Endodermal cell (in vitro differentiated cells): ENCODE data around the gene NPM3. TPM values are rescaled to one million over a fixed set of nuclear protein-coding genes. Genes with fewer than 3 reads are reported as not detected.

Source experiments
- DNase-seq: peaks from one replicate; pipeline ENCODE4 v3.0.0-alpha.2; 2017
- H3K27ac ChIP-seq: 2 replicates; pipeline ENCODE4 v1.5.1; 2013; ENCODE audit warnings: mild to moderate bottlenecking, low read depth, low read length, moderate library complexity
- H3K27me3 ChIP-seq: 2 replicates; pipeline ENCODE4 v1.6.1; 2013; ENCODE audit warnings: mild to moderate bottlenecking, low read length, moderate library complexity; ENCODE audit not compliant: insufficient read depth, control insufficient read depth, poor library complexity, severe bottlenecking
- H3K36me3 ChIP-seq: 2 replicates; pipeline ENCODE4 v1.7.0; 2013; ENCODE audit warnings: mild to moderate bottlenecking, low read length, moderate library complexity; ENCODE audit not compliant: control insufficient read depth, insufficient read depth
- H3K4me1 ChIP-seq: one replicate; pipeline ENCODE4 v1.7.0; 2013; ENCODE audit warnings: low read length; ENCODE audit not compliant: control insufficient read depth, insufficient read depth
- H3K4me3 ChIP-seq: 2 replicates; pipeline ENCODE4 v1.5.1; 2013; ENCODE audit warnings: mild to moderate bottlenecking, low read length, moderate library complexity
- H3K9ac ChIP-seq: 2 replicates; pipeline ENCODE4 v1.6.1; 2013; ENCODE audit warnings: mild to moderate bottlenecking, low read length, moderate library complexity; ENCODE audit not compliant: poor library complexity, severe bottlenecking; ENCODE audit errors: extremely low read depth
- H3K9me3 ChIP-seq: 2 replicates; pipeline ENCODE4 v1.6.1; 2013; ENCODE audit warnings: mild to moderate bottlenecking, low read length, moderate library complexity; ENCODE audit not compliant: control insufficient read depth
- H3K27ac Mint-ChIP-seq: 2 replicates; pipeline ENCODE4 v1.8.0; 2020; ENCODE audit warnings: mixed read lengths
- H3K27me3 Mint-ChIP-seq: 2 replicates; pipeline ENCODE4 v1.8.0; 2021; ENCODE audit warnings: mild to moderate bottlenecking, mixed read lengths; ENCODE audit not compliant: insufficient read depth
- H3K36me3 Mint-ChIP-seq: 2 replicates; pipeline ENCODE4 v1.8.0; 2020; ENCODE audit warnings: low read depth, mixed read lengths
- H3K4me1 Mint-ChIP-seq: 2 replicates; pipeline ENCODE4 v1.8.0; 2020; ENCODE audit warnings: mixed read lengths
- H3K4me3 Mint-ChIP-seq: 2 replicates; pipeline ENCODE4 v1.8.0; 2020; ENCODE audit warnings: mild to moderate bottlenecking, moderate library complexity, mixed read lengths
- H3K9me3 Mint-ChIP-seq: 2 replicates; pipeline ENCODE4 v1.8.0; 2020; ENCODE audit warnings: mild to moderate bottlenecking, mixed read lengths
- WGBS, 2 experiments: methylation state at CpG; one replicate each; pipeline versions ENCODE4 v1.1.5 to v1.1.7; 2013; ENCODE audit warnings: missing lambda C conversion rate in 2 of 2, mixed read lengths in 1 of 2; ENCODE audit not compliant: insufficient coverage in 1 of 2, insufficient read length in 1 of 2; 5-methylcytosine and 5-hydroxymethylcytosine counted together
- total RNA-seq, 2 donors: library from RNA; stranded (reverse); fragmentation: NEBNext Ultra II Directional in 1 of 2; extraction: Animal tissue kit (Norgen Biotek cat#: 25700) in 1 of 2; gene quantifications; 2 replicates in 1 of 2; 3 replicates in 1 of 2; pipeline ENCODE4 v1.2.1, GENCODE V29; 2021
- TF ChIP-seq, protein P1 (sequence below): fragments of 200-600 bp; sonication (generic); conservative IDR thresholded peaks from 2 replicates; pipeline ENCODE4 v1.5.0; 2021; ENCODE audit warnings: antibody characterized with exemption, mild to moderate bottlenecking

The NPM3 gene
- total RNA-seq, 2 donors from 2014 or later: 82.2 to 133 TPM

DNA sequence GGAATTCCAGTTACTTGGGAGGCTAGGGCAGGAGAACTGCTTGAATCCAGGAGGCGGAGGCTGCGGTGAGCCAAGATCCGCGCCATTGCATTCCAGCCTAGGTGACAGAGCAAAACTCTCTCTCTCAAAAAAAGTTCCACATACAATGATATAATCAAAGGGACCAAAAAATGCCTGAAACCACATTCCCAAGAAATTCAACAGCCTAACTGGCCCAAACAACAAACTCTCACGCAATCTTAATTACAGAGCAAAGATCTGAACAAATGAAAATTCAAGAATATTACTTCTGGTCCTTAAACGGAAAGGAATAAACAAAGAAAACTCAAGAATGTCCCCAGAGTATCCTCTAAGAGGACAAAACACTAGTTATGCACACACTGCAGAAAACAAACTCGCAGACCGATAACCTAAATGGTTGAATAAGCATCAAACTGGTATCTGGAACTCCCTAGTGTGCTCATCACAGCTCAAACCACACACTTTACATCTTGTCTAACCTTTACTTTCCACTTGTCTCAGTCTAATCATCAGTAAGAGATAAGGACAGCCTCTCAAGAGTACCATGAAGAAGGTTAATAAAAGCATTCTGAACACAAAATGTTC is 31.3 kb upstream of the NPM3 start:
- peaks cover 41% of the 10 kb centered on the region for H3K36me3 ChIP-seq
- H3K27me3 Mint-ChIP-seq: no peaks in the 10 kb centered on the region

DNA sequence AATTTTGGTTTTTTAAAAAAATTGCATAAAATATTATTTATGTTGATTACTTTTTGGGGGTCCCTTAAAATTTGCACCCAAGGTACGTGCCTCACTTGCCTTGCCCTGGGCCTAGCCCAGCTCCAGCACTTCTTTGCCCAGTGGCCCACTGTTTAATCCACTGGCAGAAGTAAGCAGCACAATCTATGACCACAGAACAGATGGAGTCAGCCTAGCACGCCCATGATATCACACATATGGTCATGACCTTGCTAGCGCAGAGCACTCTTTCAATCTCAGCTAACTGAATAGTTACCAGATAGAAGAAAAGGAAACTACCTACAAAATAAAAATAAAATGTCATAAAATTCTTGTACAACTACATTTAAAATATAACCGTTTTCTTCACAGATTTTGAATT is 29.4 kb upstream of the NPM3 start:
- H3K36me3 ChIP-seq: peaks cover 61% of the 10 kb centered on the region
- 94 to 96% methylated on average over 3 to 4 of the region's 4 CpGs for WGBS, 2 experiments
- no peaks in the 10 kb centered on the region for H3K4me1 ChIP-seq
- Mint-ChIP-seq H3K36me3 (peaks cover 52% of the 10 kb centered on the region), H3K4me1 (peaks cover 15% of the 10 kb centered on the region), H3K27ac (no peak overlapping the region), H3K27me3 (no peaks in the 10 kb centered on the region), H3K4me3 (no peak overlapping the region), H3K9me3 (no peaks in the 10 kb centered on the region)
- TF ChIP-seq, protein P1, sequence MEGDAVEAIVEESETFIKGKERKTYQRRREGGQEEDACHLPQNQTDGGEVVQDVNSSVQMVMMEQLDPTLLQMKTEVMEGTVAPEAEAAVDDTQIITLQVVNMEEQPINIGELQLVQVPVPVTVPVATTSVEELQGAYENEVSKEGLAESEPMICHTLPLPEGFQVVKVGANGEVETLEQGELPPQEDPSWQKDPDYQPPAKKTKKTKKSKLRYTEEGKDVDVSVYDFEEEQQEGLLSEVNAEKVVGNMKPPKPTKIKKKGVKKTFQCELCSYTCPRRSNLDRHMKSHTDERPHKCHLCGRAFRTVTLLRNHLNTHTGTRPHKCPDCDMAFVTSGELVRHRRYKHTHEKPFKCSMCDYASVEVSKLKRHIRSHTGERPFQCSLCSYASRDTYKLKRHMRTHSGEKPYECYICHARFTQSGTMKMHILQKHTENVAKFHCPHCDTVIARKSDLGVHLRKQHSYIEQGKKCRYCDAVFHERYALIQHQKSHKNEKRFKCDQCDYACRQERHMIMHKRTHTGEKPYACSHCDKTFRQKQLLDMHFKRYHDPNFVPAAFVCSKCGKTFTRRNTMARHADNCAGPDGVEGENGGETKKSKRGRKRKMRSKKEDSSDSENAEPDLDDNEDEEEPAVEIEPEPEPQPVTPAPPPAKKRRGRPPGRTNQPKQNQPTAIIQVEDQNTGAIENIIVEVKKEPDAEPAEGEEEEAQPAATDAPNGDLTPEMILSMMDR: no peak
- peaks cover 2% of the 10 kb centered on the region for H3K9me3 ChIP-seq
- H3K27ac ChIP-seq: no peak overlapping the region
- DNase-seq: no peak
- H3K27me3 ChIP-seq: no peaks in the 10 kb centered on the region
- H3K9ac ChIP-seq: no peak overlapping the region
- H3K4me3 ChIP-seq: no peak overlapping the region

More for the DNA sequence above, 31.3 kb upstream of the NPM3 start:
- Mint-ChIP-seq H3K36me3 (peaks cover 34% of the 10 kb centered on the region), H3K27ac (peak overlapping the region; percentile 89), H3K4me3 (peak overlapping the region; percentile 96), H3K4me1 (peaks cover 19% of the 10 kb centered on the region), H3K9me3 (no peaks in the 10 kb centered on the region)
- no peak for DNase-seq
- WGBS, 2 experiments: 88% methylated on average over 6 to 8 of the region's 8 CpGs
- Histone ChIP-seq H3K9ac (no peak overlapping the region), H3K9me3 (no peaks in the 10 kb centered on the region), H3K4me1 (no peaks in the 10 kb centered on the region), H3K27me3 (no peaks in the 10 kb centered on the region), H3K27ac (no peak overlapping the region), H3K4me3 (peak overlapping the region; percentile 96)
- TF ChIP-seq, protein P1: no peak

DNA sequence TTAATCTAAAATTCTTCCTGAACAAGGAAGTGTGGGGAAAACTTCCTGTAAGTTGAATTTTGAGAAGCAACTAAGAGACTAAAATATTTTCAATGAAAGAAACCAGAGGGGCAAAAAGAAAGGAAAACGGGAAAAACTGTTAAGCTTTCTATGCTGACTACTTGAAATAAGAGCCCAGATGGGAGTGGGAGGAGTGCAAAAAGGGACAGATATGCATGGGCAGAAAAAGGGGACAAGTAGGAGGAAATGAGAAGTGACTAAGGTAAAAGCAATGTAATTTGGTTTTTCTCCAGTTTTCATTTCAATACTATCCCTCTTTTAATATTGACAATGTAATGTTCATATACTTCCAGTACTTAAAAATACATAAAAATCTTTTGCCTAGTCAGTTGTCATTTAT is 23.9 kb upstream of the NPM3 start:
- H3K27ac ChIP-seq: no peak overlapping the region
- H3K9ac ChIP-seq: no peak overlapping the region
- Mint-ChIP-seq H3K4me3 (no peak overlapping the region), H3K36me3 (peaks cover 81% of the 10 kb centered on the region), H3K4me1 (no peaks in the 10 kb centered on the region), H3K27ac (no peak overlapping the region), H3K9me3 (no peaks in the 10 kb centered on the region), H3K27me3 (no peaks in the 10 kb centered on the region)
- H3K4me1 ChIP-seq: no peaks in the 10 kb centered on the region
- no peaks in the 10 kb centered on the region for H3K27me3 ChIP-seq
- peaks cover 16% of the 10 kb centered on the region for H3K9me3 ChIP-seq
- WGBS, 2 experiments: 88 to 91% methylated on average over 1 of the region's 1 CpG
- no peak overlapping the region for H3K4me3 ChIP-seq
- no peak for DNase-seq
- peaks cover 94% of the 10 kb centered on the region for H3K36me3 ChIP-seq
- TF ChIP-seq, protein P1: no peak
